K562 (cell line): ENCODE data around the gene CENPA. TPM values are rescaled to one million over a fixed set of nuclear protein-coding genes. Genes with fewer than 3 reads are reported as not detected.
A peak's percentile ranks its signal among the peaks of the same experiment; 100 is the strongest.

ENCODE experiments used
- CTBP1 ChIP-seq: fragments of 450-650 bp; IDR thresholded peaks from 2 replicates; pipeline ENCODE4 v1.6.1; 2016; ENCODE audit warnings: borderline replicate concordance
- ESRRA ChIP-seq: fragments of 450-650 bp; IDR thresholded peaks from 2 replicates; pipeline ENCODE4 v1.6.1; 2014; ENCODE audit warnings: low read depth, mild to moderate bottlenecking, moderate library complexity, borderline replicate concordance
- ILK ChIP-seq: fragments of 450-650 bp; IDR thresholded peaks from 2 replicates; pipeline ENCODE4 v1.6.1; 2016; ENCODE audit warnings: missing genetic modification characterization, low read depth, mild to moderate bottlenecking, missing compliant biosample characterization, moderate library complexity, borderline replicate concordance
- KDM4B ChIP-seq, 2 experiments: fragments of 450-650 bp in 1 of 2; sonication (generic) in 1 of 2; IDR thresholded peaks; 2 replicates each; pipeline ENCODE4 v1.6.1; 2016 to 2017; ENCODE audit warnings: borderline replicate concordance in 2 of 2, antibody characterized with exemption in 1 of 2, low read depth in 1 of 2, mild to moderate bottlenecking in 1 of 2
- MAFG ChIP-seq: fragments of 450-650 bp; conservative IDR thresholded peaks from 2 replicates; pipeline ENCODE4 v1.6.1; 2016; ENCODE audit warnings: missing genetic modification characterization, missing compliant biosample characterization
- MTA1 ChIP-seq: fragments of 450-650 bp; IDR thresholded peaks from 2 replicates; pipeline ENCODE4 v1.6.1; 2017; ENCODE audit warnings: borderline replicate concordance
- NFRKB ChIP-seq: fragments of 450-650 bp; IDR thresholded peaks from 2 replicates; pipeline ENCODE4 v1.6.1; 2016; ENCODE audit warnings: low read depth
- SETDB1 ChIP-seq: IDR thresholded peaks from one replicate; pipeline ENCODE4 v1.6.1; 2012; ENCODE audit warnings: low read length, control low read depth, inconsistent platforms
- SIRT6 ChIP-seq: IDR thresholded peaks from one replicate; pipeline ENCODE4 v1.6.1; 2012; ENCODE audit warnings: low read depth, mild to moderate bottlenecking, control low read depth, inconsistent platforms, low read length, moderate library complexity
- SMAD1 ChIP-seq: fragments of 150-350 bp; IDR thresholded peaks from 2 replicates; pipeline ENCODE4 v1.6.1; 2014; ENCODE audit warnings: low read length, low read depth; ENCODE audit not compliant: partially characterized antibody
- SPI1 ChIP-seq: IDR thresholded peaks from 2 replicates; pipeline ENCODE4 v1.6.1; 2011; ENCODE audit warnings: low read depth, low read length, control low read depth, borderline replicate concordance
- TARDBP ChIP-seq: fragments of 450-650 bp; IDR thresholded peaks from 2 replicates; pipeline ENCODE4 v1.6.1; 2016
- TBL1XR1 ChIP-seq, 2 experiments: IDR thresholded peaks; 2 replicates each; pipeline ENCODE4 v1.6.1; 2012; ENCODE audit warnings: improper control_type of control experiment in 2 of 2, low read length in 2 of 2, mild to moderate bottlenecking in 1 of 2
- TBP ChIP-seq: optimal IDR thresholded peaks from 2 replicates; pipeline ENCODE3; 2011; ENCODE audit warnings: low read depth, low read length, improper control_type of control experiment
- TFAP4 ChIP-seq: sonication (generic); formaldehyde crosslinking; IDR thresholded peaks from 2 replicates; pipeline ENCODE4 v1.8.0; 2022; ENCODE audit warnings: missing genetic modification reagents, mild to moderate bottlenecking, moderate library complexity, borderline replicate concordance
- UBTF ChIP-seq, 2 experiments: IDR thresholded peaks; 2 replicates each; pipeline ENCODE4 v1.6.1; 2012; ENCODE audit warnings: improper control_type of control experiment in 2 of 2, low read depth in 2 of 2, low read length in 2 of 2, borderline replicate concordance in 1 of 2
- polyA plus RNA-seq, 8 experiments: library from polyadenylated mRNA; depleted of rRNA in 4 of 8; stranded (reverse) in 5 of 8; unstranded in 3 of 8; fragments of >200 nt; fragmentation: Nextera tagmentation in 2 of 8; fragmentation: Illumina TruSeq in 1 of 8; extraction: Ambion mirVana in 2 of 8; extraction: Trizol in 1 of 8; gene quantifications; 2 replicates each; pipeline versions ENCODE4 v1.2.1 to v1.2.3, GENCODE V29; 2011 to 2014; ENCODE audit warnings: inconsistent platforms in 1 of 8, missing spikeins in 1 of 8
- total RNA-seq, 7 experiments: library from RNA; depleted of rRNA in 6 of 7; stranded (reverse); fragments of >200 nt in 6 of 7; fragmentation: Illumina TruSeq in 2 of 7; extraction: Trizol in 2 of 7; gene quantifications; 2 replicates each; pipeline versions ENCODE4 v1.2.1 to v1.2.3, GENCODE V29; 2011 to 2021; ENCODE audit warnings: low replicate concordance in 1 of 7
- TF ChIP-seq, protein P1 (sequence below): fragments of 450-650 bp; IDR thresholded peaks from 2 replicates; pipeline ENCODE4 v1.6.1; 2014; ENCODE audit warnings: low read depth, mild to moderate bottlenecking, moderate library complexity, borderline replicate concordance
- TF ChIP-seq, protein P2 (sequence below): fragments of 250-450 bp; sonication (Bioruptor Pico); IDR thresholded peaks from 2 replicates; pipeline ENCODE4 v1.5.0; 2021; ENCODE audit warnings: mild to moderate bottlenecking, moderate library complexity

CENPA gene
- total and polyA plus RNA-seq, 9 of the 15 experiments (the other 6 are each of a cell fraction or from before 2014, with no cell fraction given) = 11.3 to 61.7 (median 44.7) TPM

DNA sequence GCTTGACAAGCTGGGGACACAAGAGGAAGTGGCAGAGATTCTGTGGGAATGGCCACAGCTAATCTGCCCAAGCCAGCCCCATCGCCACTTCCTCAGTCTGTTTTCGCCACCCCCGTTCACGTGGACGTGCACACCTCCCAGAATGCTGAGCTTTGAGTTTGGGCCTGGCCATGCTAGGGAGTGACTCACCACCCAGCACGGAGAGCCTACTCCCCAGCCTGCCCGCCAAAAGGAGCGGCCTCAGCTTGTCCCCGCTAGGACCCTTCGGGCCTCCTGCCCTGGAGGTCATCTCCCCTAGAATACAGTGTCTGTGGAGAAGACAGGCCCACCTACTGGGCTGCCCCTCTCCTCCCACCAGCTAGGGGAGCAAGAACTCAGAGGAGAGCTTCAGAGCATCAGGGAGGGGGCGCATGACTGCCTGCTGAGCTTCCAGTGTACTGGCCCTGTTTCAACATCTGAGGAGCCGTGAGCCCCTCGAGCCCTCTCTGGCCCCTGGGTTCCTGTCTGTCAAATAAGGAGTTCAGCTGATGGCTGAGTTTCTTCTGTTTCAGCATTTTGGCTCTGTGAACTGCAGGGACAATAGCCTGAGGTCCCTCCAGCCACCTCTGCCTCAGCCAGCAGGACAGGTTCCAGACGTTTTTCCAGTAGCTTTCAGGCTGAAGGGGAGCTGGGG, 16.6 kb upstream of the CENPA start (continued):
- TF ChIP-seq SETDB1 (no peak), TARDBP (peak; percentile 81; the same call in 1 of the 2 replicates), CTBP1 (peak; percentile 93), ILK (tag) (no peak), UBTF (IDR thresholded peaks at IDR 0.05; ENCODE audit: borderline replicate concordance in 1 of 2, low read depth in 2 of 2, low read length in 2 of 2) (0 out of 4 replicates have a peak, but pooled peaks have one; percentile 11 to 51), ESRRA (peak; percentile 76), NFRKB (peak; percentile 69; the same call in 1 of the 2 replicates), MTA1 (peak; percentile 83), MAFG (peak; percentile 81), TFAP4 (CRISPR knock-in tag) (peak; percentile 92), KDM4B (IDR thresholded peaks at IDR 0.05; ENCODE audit: borderline replicate concordance in 2 of 2, low read depth in 1 of 2) (no peak; a peak in 1 of 4 replicates), SPI1 (peak; percentile 100), TBL1XR1 (IDR thresholded peaks at IDR 0.05; ENCODE audit: low read length in 2 of 2) (peak; percentile 34 to 87; a peak in 3 of 4 replicates), SMAD1 (peak; percentile 31), TBP (peak; percentile 54), SIRT6 (no peak)
- TF ChIP-seq, protein P1, sequence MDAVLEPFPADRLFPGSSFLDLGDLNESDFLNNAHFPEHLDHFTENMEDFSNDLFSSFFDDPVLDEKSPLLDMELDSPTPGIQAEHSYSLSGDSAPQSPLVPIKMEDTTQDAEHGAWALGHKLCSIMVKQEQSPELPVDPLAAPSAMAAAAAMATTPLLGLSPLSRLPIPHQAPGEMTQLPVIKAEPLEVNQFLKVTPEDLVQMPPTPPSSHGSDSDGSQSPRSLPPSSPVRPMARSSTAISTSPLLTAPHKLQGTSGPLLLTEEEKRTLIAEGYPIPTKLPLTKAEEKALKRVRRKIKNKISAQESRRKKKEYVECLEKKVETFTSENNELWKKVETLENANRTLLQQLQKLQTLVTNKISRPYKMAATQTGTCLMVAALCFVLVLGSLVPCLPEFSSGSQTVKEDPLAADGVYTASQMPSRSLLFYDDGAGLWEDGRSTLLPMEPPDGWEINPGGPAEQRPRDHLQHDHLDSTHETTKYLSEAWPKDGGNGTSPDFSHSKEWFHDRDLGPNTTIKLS = peak; percentile 57; the same call in 1 of the 2 replicates
- TF ChIP-seq, protein P2, sequence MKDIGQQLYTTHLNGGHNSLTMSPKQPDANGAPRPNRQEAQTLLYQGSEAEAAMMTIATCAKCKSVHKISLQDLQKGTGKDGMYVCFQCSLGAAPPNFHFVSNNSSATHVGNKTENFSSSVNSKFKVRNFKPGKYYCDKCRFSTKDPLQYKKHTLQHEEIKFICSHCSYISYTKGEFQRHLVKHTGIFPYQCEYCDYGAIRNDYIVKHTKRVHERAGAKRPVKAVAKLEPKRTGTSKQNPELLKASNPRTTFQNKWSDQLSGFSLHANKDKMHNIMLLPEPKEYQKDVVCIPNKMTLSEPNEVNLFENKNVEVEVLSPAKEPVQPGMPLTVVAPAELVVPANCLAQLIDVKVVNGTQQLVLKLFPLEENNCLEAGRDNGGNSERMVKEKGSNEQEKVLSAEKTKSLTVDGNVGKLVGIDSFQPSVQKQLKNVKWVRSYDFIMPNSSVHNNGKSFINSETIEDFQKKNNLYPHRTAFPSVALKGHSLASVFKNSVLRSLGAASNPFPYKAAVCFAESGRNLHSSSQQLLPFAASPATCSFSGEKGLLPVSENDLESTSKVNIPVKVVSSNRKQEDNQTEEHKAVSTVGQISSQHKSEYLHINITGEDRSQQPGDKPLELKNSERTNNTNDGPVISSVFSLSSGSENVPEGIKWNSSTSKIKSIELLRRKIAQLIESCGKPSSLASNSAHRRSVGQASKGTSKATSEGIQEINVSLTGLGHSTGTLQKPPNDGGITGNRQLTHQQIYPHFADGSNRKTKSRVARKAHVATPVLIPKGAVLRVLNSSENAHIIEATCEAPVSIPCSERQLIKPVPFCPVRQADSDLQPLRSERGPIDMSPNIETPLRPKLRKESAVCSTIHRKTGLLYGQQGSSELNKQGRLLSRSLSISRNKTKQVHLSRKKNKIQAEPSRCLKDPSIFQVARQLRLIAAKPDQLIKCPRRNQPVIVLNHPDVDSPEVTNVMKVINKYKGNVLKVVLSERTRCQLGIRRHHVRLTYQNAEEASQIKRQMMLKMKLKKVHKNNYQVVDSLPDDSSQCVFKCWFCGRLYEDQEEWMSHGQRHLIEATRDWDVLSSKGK = no peak
